22Rv1 (cell line): ENCODE data around the gene TPRKB.

Experiments
- ZFX ChIP-seq: fragments of 450-650 bp; IDR thresholded peaks from 2 replicates; pipeline ENCODE4 v1.6.1; 2017; ENCODE audit warnings: antibody characterized with exemption, borderline replicate concordance
- TF ChIP-seq, protein P1 (sequence below): fragments of 450-650 bp; IDR thresholded peaks from 2 replicates; pipeline ENCODE4 v1.5.1; 2017; ENCODE audit warnings: mild to moderate bottlenecking

GRCh38 chr2:73762571-73762970, 25.4 kb upstream of the TPRKB start:
- TF ChIP-seq, protein P1, sequence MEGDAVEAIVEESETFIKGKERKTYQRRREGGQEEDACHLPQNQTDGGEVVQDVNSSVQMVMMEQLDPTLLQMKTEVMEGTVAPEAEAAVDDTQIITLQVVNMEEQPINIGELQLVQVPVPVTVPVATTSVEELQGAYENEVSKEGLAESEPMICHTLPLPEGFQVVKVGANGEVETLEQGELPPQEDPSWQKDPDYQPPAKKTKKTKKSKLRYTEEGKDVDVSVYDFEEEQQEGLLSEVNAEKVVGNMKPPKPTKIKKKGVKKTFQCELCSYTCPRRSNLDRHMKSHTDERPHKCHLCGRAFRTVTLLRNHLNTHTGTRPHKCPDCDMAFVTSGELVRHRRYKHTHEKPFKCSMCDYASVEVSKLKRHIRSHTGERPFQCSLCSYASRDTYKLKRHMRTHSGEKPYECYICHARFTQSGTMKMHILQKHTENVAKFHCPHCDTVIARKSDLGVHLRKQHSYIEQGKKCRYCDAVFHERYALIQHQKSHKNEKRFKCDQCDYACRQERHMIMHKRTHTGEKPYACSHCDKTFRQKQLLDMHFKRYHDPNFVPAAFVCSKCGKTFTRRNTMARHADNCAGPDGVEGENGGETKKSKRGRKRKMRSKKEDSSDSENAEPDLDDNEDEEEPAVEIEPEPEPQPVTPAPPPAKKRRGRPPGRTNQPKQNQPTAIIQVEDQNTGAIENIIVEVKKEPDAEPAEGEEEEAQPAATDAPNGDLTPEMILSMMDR: no peak
- TF ChIP-seq ZFX: no peak
